ENCODE data around the gene ACER1. TPM values are rescaled to one million over a fixed set of nuclear protein-coding genes. Genes with fewer than 3 reads are reported as not detected.

ACER1 gene
- total and polyA plus RNA-seq, 2 experiments from 2014 or later, result not detected

DNA sequence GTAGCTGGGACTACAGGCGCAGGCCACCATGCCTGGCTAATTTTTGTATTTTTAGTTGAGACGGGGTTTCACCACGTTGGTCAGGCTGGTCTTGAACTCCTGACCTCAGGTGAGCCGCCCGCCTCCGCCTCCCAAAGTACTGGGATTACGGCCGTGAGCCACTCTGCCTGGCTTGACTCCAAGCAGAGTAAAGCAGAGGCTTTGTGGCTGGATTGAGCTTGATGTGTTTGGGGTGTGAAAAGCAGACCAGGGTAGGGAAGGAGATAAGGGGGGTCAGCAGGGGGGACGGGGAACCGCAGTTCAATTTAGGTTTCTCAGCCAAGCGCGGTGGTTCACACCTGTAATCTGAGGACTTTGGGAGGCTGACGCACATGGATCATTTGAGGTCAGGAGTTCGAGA, 23.8 kb upstream of the ACER1 start:
- Histone ChIP-seq H2AFZ (no peak overlapping the region), H3K27me3 (ENCODE audit: insufficient read depth) (no peaks in the 10 kb centered on the region), H3K4me2 (no peak overlapping the region), H3K4me3 (no peak overlapping the region), H3K27ac (ENCODE audit: low read depth) (no peak overlapping the region), H3F3A (replicated peaks; ENCODE audit: low read depth) (no peaks in the 10 kb centered on the region), H3K36me3 (ENCODE audit: insufficient read depth) (no peaks in the 10 kb centered on the region), H3K79me2 (replicated peaks; ENCODE audit: insufficient read depth) (no peaks in the 10 kb centered on the region), H3K9me2 (ENCODE audit: insufficient read depth) (no peaks in the 10 kb centered on the region), H4K20me1 (replicated peaks; ENCODE audit: insufficient read depth) (no peaks in the 10 kb centered on the region), H3K4me1 (ENCODE audit: insufficient read depth) (no peaks in the 10 kb centered on the region; the same call in 1 of the 2 replicates)
- no peak for ATAC-seq
- no peak overlapping the region for H3K4me3 Mint-ChIP-seq
- H3K9me3 Mint-ChIP-seq, result peaks cover 35% of the 10 kb centered on the region
- TF ChIP-seq CREB1 (CRISPR knock-in tag; IDR thresholded peaks at IDR 0.05; ENCODE audit: low read depth) (no peak), EZH2 (IDR thresholded peaks at IDR 0.05; ENCODE audit: low read depth, unreplicated experiment) (no peak), EZH2phosphoT487 (IDR thresholded peaks at IDR 0.05; ENCODE audit: unreplicated experiment) (no peak), STAT1 (IDR thresholded peaks at IDR 0.05; ENCODE audit: unreplicated experiment) (no peak), POLR2AphosphoS5 (IDR thresholded peaks at IDR 0.05; ENCODE audit: low read depth) (no peak), ZNF331 (CRISPR knock-in tag; IDR thresholded peaks at IDR 0.05; ENCODE audit: low read depth) (no peak), JUNB (IDR thresholded peaks at IDR 0.05; ENCODE audit: unreplicated experiment) (no peak), NANOG (IDR thresholded peaks at IDR 0.05; ENCODE audit: borderline replicate concordance) (no peak), ZNF114 (CRISPR knock-in tag; IDR thresholded peaks at IDR 0.05) (no peak)
- TF ChIP-seq, protein P1, sequence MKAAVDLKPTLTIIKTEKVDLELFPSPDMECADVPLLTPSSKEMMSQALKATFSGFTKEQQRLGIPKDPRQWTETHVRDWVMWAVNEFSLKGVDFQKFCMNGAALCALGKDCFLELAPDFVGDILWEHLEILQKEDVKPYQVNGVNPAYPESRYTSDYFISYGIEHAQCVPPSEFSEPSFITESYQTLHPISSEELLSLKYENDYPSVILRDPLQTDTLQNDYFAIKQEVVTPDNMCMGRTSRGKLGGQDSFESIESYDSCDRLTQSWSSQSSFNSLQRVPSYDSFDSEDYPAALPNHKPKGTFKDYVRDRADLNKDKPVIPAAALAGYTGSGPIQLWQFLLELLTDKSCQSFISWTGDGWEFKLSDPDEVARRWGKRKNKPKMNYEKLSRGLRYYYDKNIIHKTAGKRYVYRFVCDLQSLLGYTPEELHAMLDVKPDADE (IDR thresholded peaks at IDR 0.05), result no peak
- TF ChIP-seq, protein P2, sequence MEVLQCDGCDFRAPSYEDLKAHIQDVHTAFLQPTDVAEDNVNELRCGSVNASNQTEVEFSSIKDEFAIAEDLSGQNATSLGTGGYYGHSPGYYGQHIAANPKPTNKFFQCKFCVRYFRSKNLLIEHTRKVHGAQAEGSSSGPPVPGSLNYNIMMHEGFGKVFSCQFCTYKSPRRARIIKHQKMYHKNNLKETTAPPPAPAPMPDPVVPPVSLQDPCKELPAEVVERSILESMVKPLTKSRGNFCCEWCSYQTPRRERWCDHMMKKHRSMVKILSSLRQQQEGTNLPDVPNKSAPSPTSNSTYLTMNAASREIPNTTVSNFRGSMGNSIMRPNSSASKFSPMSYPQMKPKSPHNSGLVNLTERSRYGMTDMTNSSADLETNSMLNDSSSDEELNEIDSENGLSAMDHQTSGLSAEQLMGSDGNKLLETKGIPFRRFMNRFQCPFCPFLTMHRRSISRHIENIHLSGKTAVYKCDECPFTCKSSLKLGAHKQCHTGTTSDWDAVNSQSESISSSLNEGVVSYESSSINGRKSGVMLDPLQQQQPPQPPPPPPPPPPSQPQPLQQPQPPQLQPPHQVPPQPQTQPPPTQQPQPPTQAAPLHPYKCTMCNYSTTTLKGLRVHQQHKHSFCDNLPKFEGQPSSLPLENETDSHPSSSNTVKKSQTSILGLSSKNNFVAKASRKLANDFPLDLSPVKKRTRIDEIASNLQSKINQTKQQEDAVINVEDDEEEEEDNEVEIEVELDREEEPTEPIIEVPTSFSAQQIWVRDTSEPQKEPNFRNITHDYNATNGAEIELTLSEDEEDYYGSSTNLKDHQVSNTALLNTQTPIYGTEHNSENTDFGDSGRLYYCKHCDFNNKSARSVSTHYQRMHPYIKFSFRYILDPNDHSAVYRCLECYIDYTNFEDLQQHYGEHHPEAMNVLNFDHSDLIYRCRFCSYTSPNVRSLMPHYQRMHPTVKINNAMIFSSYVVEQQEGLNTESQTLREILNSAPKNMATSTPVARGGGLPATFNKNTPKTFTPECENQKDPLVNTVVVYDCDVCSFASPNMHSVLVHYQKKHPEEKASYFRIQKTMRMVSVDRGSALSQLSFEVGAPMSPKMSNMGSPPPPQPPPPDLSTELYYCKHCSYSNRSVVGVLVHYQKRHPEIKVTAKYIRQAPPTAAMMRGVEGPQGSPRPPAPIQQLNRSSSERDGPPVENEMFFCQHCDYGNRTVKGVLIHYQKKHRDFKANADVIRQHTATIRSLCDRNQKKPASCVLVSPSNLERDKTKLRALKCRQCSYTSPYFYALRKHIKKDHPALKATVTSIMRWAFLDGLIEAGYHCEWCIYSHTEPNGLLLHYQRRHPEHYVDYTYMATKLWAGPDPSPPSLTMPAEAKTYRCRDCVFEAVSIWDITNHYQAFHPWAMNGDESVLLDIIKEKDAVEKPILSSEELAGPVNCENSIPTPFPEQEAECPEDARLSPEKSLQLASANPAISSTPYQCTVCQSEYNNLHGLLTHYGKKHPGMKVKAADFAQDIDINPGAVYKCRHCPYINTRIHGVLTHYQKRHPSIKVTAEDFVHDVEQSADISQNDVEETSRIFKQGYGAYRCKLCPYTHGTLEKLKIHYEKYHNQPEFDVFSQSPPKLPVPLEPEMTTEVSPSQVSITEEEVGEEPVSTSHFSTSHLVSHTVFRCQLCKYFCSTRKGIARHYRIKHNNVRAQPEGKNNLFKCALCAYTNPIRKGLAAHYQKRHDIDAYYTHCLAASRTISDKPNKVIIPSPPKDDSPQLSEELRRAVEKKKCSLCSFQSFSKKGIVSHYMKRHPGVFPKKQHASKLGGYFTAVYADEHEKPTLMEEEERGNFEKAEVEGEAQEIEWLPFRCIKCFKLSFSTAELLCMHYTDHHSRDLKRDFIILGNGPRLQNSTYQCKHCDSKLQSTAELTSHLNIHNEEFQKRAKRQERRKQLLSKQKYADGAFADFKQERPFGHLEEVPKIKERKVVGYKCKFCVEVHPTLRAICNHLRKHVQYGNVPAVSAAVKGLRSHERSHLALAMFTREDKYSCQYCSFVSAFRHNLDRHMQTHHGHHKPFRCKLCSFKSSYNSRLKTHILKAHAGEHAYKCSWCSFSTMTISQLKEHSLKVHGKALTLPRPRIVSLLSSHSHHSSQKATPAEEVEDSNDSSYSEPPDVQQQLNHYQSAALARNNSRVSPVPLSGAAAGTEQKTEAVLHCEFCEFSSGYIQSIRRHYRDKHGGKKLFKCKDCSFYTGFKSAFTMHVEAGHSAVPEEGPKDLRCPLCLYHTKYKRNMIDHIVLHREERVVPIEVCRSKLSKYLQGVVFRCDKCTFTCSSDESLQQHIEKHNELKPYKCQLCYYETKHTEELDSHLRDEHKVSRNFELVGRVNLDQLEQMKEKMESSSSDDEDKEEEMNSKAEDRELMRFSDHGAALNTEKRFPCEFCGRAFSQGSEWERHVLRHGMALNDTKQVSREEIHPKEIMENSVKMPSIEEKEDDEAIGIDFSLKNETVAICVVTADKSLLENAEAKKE (CRISPR knock-in tag; IDR thresholded peaks at IDR 0.05), result no peak
- TF ChIP-seq, protein P3, sequence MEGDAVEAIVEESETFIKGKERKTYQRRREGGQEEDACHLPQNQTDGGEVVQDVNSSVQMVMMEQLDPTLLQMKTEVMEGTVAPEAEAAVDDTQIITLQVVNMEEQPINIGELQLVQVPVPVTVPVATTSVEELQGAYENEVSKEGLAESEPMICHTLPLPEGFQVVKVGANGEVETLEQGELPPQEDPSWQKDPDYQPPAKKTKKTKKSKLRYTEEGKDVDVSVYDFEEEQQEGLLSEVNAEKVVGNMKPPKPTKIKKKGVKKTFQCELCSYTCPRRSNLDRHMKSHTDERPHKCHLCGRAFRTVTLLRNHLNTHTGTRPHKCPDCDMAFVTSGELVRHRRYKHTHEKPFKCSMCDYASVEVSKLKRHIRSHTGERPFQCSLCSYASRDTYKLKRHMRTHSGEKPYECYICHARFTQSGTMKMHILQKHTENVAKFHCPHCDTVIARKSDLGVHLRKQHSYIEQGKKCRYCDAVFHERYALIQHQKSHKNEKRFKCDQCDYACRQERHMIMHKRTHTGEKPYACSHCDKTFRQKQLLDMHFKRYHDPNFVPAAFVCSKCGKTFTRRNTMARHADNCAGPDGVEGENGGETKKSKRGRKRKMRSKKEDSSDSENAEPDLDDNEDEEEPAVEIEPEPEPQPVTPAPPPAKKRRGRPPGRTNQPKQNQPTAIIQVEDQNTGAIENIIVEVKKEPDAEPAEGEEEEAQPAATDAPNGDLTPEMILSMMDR (conservative IDR thresholded peaks at IDR 0.05; ENCODE audit: low read depth in 2 of 2), result no peak
- TF ChIP-seq, protein P4, sequence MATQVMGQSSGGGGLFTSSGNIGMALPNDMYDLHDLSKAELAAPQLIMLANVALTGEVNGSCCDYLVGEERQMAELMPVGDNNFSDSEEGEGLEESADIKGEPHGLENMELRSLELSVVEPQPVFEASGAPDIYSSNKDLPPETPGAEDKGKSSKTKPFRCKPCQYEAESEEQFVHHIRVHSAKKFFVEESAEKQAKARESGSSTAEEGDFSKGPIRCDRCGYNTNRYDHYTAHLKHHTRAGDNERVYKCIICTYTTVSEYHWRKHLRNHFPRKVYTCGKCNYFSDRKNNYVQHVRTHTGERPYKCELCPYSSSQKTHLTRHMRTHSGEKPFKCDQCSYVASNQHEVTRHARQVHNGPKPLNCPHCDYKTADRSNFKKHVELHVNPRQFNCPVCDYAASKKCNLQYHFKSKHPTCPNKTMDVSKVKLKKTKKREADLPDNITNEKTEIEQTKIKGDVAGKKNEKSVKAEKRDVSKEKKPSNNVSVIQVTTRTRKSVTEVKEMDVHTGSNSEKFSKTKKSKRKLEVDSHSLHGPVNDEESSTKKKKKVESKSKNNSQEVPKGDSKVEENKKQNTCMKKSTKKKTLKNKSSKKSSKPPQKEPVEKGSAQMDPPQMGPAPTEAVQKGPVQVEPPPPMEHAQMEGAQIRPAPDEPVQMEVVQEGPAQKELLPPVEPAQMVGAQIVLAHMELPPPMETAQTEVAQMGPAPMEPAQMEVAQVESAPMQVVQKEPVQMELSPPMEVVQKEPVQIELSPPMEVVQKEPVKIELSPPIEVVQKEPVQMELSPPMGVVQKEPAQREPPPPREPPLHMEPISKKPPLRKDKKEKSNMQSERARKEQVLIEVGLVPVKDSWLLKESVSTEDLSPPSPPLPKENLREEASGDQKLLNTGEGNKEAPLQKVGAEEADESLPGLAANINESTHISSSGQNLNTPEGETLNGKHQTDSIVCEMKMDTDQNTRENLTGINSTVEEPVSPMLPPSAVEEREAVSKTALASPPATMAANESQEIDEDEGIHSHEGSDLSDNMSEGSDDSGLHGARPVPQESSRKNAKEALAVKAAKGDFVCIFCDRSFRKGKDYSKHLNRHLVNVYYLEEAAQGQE (IDR thresholded peaks at IDR 0.05; ENCODE audit: unreplicated experiment), result no peak
- no peaks in the 10 kb centered on the region for H3K27me3 Mint-ChIP-seq (ENCODE audit: insufficient read depth, low read depth, poor library complexity)
- no peak overlapping the region for H3K27ac Mint-ChIP-seq
- DNase-seq (ENCODE audit: low spot score), result no peak
- H3K4me1 Mint-ChIP-seq, result 0 out of 3 replicates have a peak, but pooled peaks cover under 1% of the 10 kb centered on the region
- no peaks in the 10 kb centered on the region for H3K36me3 Mint-ChIP-seq (ENCODE audit: low read depth)
